ENCODE data around the gene C15orf39. TPM values are rescaled to one million over a fixed set of nuclear protein-coding genes. Genes with fewer than 3 reads are reported as not detected.
A peak's percentile ranks its signal among the peaks of the same experiment; 100 is the strongest.

Gene C15orf39
- total and polyA plus RNA-seq, 9 of the 15 experiments (the other 6 are each of a cell fraction or from before 2014, with no cell fraction given): 0.31 to 29.8 (median 4.4) TPM

GRCh38 chr15:75167588-75168350 lies 33.9 kb upstream of the C15orf39 start (continued):
- peak; percentile 70; the same call in 1 of the 2 replicates for TF ChIP-seq ATF3 (IDR thresholded peaks at IDR 0.05)
- no peak for TF ChIP-seq ATF3 (CRISPR knock-in tag; conservative IDR thresholded peaks at IDR 0.05)
- peak; percentile 75 for TF ChIP-seq NCOR1 (IDR thresholded peaks at IDR 0.05)
- 0 out of 2 replicates have a peak, but pooled peaks have one; percentile 13 for TF ChIP-seq ZEB2 (IDR thresholded peaks at IDR 0.05)
- TF ChIP-seq TRIM24 (IDR thresholded peaks at IDR 0.05): peak; percentile 11 to 59; a peak in 2 of 4 replicates
- no peak for TF ChIP-seq ZNF76 (CRISPR knock-in tag; IDR thresholded peaks at IDR 0.05; ENCODE audit: borderline replicate concordance)
- TF ChIP-seq E2F5 (CRISPR knock-in tag; IDR thresholded peaks at IDR 0.05): no peak
- TF ChIP-seq ZNF561 (CRISPR knock-in tag; conservative IDR thresholded peaks at IDR 0.05): no peak
- TF ChIP-seq NR3C1 (CRISPR knock-in tag; IDR thresholded peaks at IDR 0.05): no peak
- TF ChIP-seq PBX2 (CRISPR knock-in tag; IDR thresholded peaks at IDR 0.05; ENCODE audit: low read depth): no peak
- TF ChIP-seq PBX2 (tag; conservative IDR thresholded peaks at IDR 0.05; ENCODE audit: low read depth): peak; percentile 46; the same call in 1 of the 2 replicates
- no peak for TF ChIP-seq MIER1 (IDR thresholded peaks at IDR 0.05; ENCODE audit: low read depth)
- 0 out of 2 replicates have a peak, but pooled peaks have one; percentile 38 for TF ChIP-seq CXXC5 (CRISPR knock-in tag; IDR thresholded peaks at IDR 0.05)
- TF ChIP-seq FOXA1 (IDR thresholded peaks at IDR 0.05; ENCODE audit: borderline replicate concordance): no peak
- no peak for TF ChIP-seq POLR2H (tag; IDR thresholded peaks at IDR 0.05; ENCODE audit: low read depth)
- TF ChIP-seq FOSL1 (tag; conservative IDR thresholded peaks at IDR 0.05): peak; percentile 84
- no peak for TF ChIP-seq FOXO4 (CRISPR knock-in tag; IDR thresholded peaks at IDR 0.05)
- TF ChIP-seq ATF1 (CRISPR knock-in tag; IDR thresholded peaks at IDR 0.05): no peak
- peak; percentile 8; the same call in 1 of the 2 replicates for TF ChIP-seq ATF1 (tag; IDR thresholded peaks at IDR 0.05)
- TF ChIP-seq ZFP36 (IDR thresholded peaks at IDR 0.05; ENCODE audit: low read depth, low read length, partially characterized antibody): no peak
- TF ChIP-seq JUND (IDR thresholded peaks at IDR 0.05; ENCODE audit: borderline replicate concordance, low read depth, low read length): peak; percentile 61; the same call in 1 of the 2 replicates
- TF ChIP-seq JUND (tag; IDR thresholded peaks at IDR 0.05; ENCODE audit: borderline replicate concordance, low read depth, low read length): peak; percentile 57; the same call in 1 of the 3 replicates
- peak; percentile 22; the same call in 1 of the 2 replicates for TF ChIP-seq KLF6 (CRISPR knock-in tag; IDR thresholded peaks at IDR 0.05; ENCODE audit: borderline replicate concordance)
- TF ChIP-seq SMARCE1 (IDR thresholded peaks at IDR 0.05): peak; percentile 58; the same call in 1 of the 2 replicates
